Heart right ventricle (tissue), 16 donors: Measurements from ENCODE around the gene OR2AE1. TPM values are rescaled to one million over a fixed set of nuclear protein-coding genes. Genes with fewer than 3 reads are reported as not detected.
"Not testable (repeated sequence)": the region's sequence is repeated elsewhere in the genome, so short reads cannot be mapped to it uniquely, and the experiment has no call there.

Experiments used
- ATAC-seq, 8 donors: fragments of 200-7000 bp; cut with Tn5 transposase; one replicate each; pipeline ENCODE4 v1.9.1; 2020; ENCODE audit warnings: mild to moderate bottlenecking in 8 of 8, moderate library complexity in 8 of 8, moderate number of reproducible peaks in 1 of 8
- DNase-seq, 2 donors: peaks; one replicate each; pipeline ENCODE4 v3.0.0-alpha.2; 2020
- H3K27ac ChIP-seq, 10 donors: fragments of 200-600 bp; sonication (generic) in 2 of 10; one replicate each; pipeline versions ENCODE4 v1.5.0 to v1.8.0; 2020 to 2022; ENCODE audit warnings: mild to moderate bottlenecking in 3 of 10
- H3K27me3 ChIP-seq, 7 donors: fragments of 200-600 bp; one replicate each; pipeline ENCODE4 v1.8.0; 2021 to 2022; ENCODE audit warnings: mild to moderate bottlenecking in 2 of 7
- H3K36me3 ChIP-seq, 9 donors: fragments of 200-600 bp; sonication (generic) in 1 of 9; one replicate each; pipeline versions ENCODE4 v1.5.0 to v1.8.0; 2020 to 2022; ENCODE audit warnings: mild to moderate bottlenecking in 2 of 9
- H3K4me1 ChIP-seq, 9 donors: fragments of 200-600 bp; sonication (generic) in 1 of 9; one replicate each; pipeline versions ENCODE4 v1.5.0 to v1.8.0; 2020 to 2022; ENCODE audit warnings: mild to moderate bottlenecking in 4 of 9
- H3K4me3 ChIP-seq, 10 donors: fragments of 200-600 bp; sonication (generic) in 2 of 10; one replicate each; pipeline versions ENCODE4 v1.5.0 to v1.8.0; 2020 to 2022; ENCODE audit warnings: mild to moderate bottlenecking in 7 of 10, moderate library complexity in 2 of 10
- H3K9me3 ChIP-seq, 11 donors: fragments of 200-600 bp in 10 of 11; sonication (generic) in 2 of 11; one replicate each; pipeline versions ENCODE4 v1.5.0 to v1.8.0; 2013 to 2022; ENCODE audit warnings: mild to moderate bottlenecking in 2 of 11, control low read depth in 1 of 11, moderate library complexity in 1 of 11
- CTCF ChIP-seq, 9 donors: fragments of 200-600 bp; sonication (generic) in 2 of 9; IDR thresholded peaks; one replicate each; pipeline versions ENCODE4 v1.5.0 to v1.8.0; 2021 to 2022; ENCODE audit warnings: antibody characterized with exemption in 9 of 9, mild to moderate bottlenecking in 5 of 9, moderate library complexity in 1 of 9
- WGBS, 2 donors: extraction: QIAGEN DNeasy Blood & Tissue Kit; methylation state at CpG; one replicate each; pipeline ENCODE4 v1.1.7; 2013; ENCODE audit warnings: inconsistent platforms in 1 of 2; 5-methylcytosine and 5-hydroxymethylcytosine counted together
- intact Hi-C, 10 donors: fragments of 100-400 bp; cut with DNase I; formaldehyde crosslinking; loops; one replicate each; pipeline versions ENCODE4 v1.11.1 to v1.14.2; 2022
- polyA plus RNA-seq, 2 donors: library from polyadenylated mRNA; stranded (reverse); fragments of 200-250 nt; gene quantifications; one replicate each; pipeline ENCODE4 v1.2.3, GENCODE V29; 2013
- total RNA-seq, 10 donors: library from RNA; stranded (reverse); fragmentation: NEBNext Ultra II Directional in 3 of 10; extraction: Animal tissue kit (Norgen Biotek cat#: 25700) in 3 of 10; gene quantifications; one replicate each; pipeline versions ENCODE4 v1.2.1 to v1.2.4, GENCODE V29; 2021 to 2023
- donor health status: Arrhythmogenic right ventricular cardiomyopathy.
- donor health status: ischemic (EF 13 %, LVEDD 7.1; RV severe dilation, severe dysfunction).
- donor health status: healthy with polysubstance abuse.
- donor health status: DM: no; HTN: yes; CAD: no.
- donor health status: DM: no; HTN: no; CAD: no.
- donor health status: ischemic (EF 25% LVEDD 6.9; RV normal size, moderate dysfunction).
- donor health status: ischemic (EF 25% LVEDD 5.7; RV mildly dilated, moderate dysfunction).
- donor health status: healthy.
- donor health status: DM: yes; HTN: yes; CAD: no.
- donor health status: Ischemic cardiomyopathy.
- donor health status: ischemic (EF 35%, LVEDD 5.7; RV mildly dilated, moderate dysfunction).
- donor health status: nonischemic (EF 11% LVEDD 7.7; RV severe dilation, severe dysfunction).
- donor health status: DM: yes; HTN: yes; CAD: no.
- donor health status: PGD.
- donor health status: ischemic (EF 29% LVEDD 5.4; RV normal size, mild dysfunction).
- donor health status: nonischemic (EF 23%, LVEDD 6.1; RV moderate dilation, normal function).

Gene OR2AE1
- total and polyA plus RNA-seq, 12 donors = not detected

- ATAC-seq = no peak
- intact Hi-C loops = no loop called here
- Histone ChIP-seq H3K4me3 (no peak overlapping the region), H3K36me3 (peaks cover 0 to 16% (median 0%) of the 10 kb centered on the region in 9 donors), H3K9me3 (no peaks in the 10 kb centered on the region), H3K27me3 (no peaks in the 10 kb centered on the region), H3K27ac (no peak overlapping the region), H3K4me1 (no peaks in the 10 kb centered on the region)
- TF ChIP-seq CTCF (IDR thresholded peaks at IDR 0.05) = no peak
- no peak for DNase-seq
- WGBS, 2 donors = 89 to 91% methylated on average over 5 of the region's 5 CpGs
Observed at GRCh38 chr7:99876491-99876890, 342 bp downstream of the OR2AE1 start.

- TF ChIP-seq CTCF (IDR thresholded peaks at IDR 0.05) = no peak
Observed at GRCh38 chr7:99868246-99868645, 8.6 kb downstream of the OR2AE1 start.

GRCh38 chr7:99867477-99867876 is 9.4 kb downstream of the OR2AE1 start:
- H3K4me3 ChIP-seq, H3K27ac ChIP-seq, ATAC-seq, H3K36me3 ChIP-seq, DNase-seq, H3K4me1 ChIP-seq, H3K27me3 ChIP-seq, intact Hi-C loops: not testable (repeated sequence)
- peaks cover 0 to 22% (median 8%) of the 10 kb centered on the region in 11 donors for H3K9me3 ChIP-seq
- WGBS, 2 donors = 93 to 98% methylated on average over 2 of the region's 2 CpGs

More at GRCh38 chr7:99868246-99868645, 8.6 kb downstream of the OR2AE1 start:
- H3K27ac ChIP-seq = no peak overlapping the region
- H3K9me3 ChIP-seq = peaks cover 0 to 21% (median 8%) of the 10 kb centered on the region in 11 donors
- no peaks in the 10 kb centered on the region for H3K36me3 ChIP-seq
- no peaks in the 10 kb centered on the region for H3K4me1 ChIP-seq
- intact Hi-C loops = no loop called here
- ATAC-seq (no peak), DNase-seq (no peak)
- H3K4me3 ChIP-seq = no peak overlapping the region
- no peaks in the 10 kb centered on the region for H3K27me3 ChIP-seq
- 80 to 86% methylated on average over 1 of the region's 1 CpG for WGBS, 2 donors

- 46 to 48% methylated on average over 2 of the region's 2 CpGs for WGBS, 2 donors
- Histone ChIP-seq H3K9me3 (peaks cover 0 to 22% (median 8%) of the 10 kb centered on the region in 11 donors), H3K27ac (no peak overlapping the region), H3K36me3 (no peaks in the 10 kb centered on the region), H3K4me3 (no peak overlapping the region), H3K4me1 (no peaks in the 10 kb centered on the region), H3K27me3 (no peaks in the 10 kb centered on the region)
- intact Hi-C loops = no loop called here
- no peak for TF ChIP-seq CTCF (IDR thresholded peaks at IDR 0.05)
- DNase-seq (no peak), ATAC-seq (no peak)
Observed at GRCh38 chr7:99863847-99864440, 12.9 kb downstream of the OR2AE1 start.
